Breast epithelium (tissue), 3 donors: ENCODE results near the gene LACTBL1.

ENCODE experiments used
- POLR2A ChIP-seq: fragments of 450-650 bp; IDR thresholded peaks from one replicate; pipeline ENCODE4 v1.6.1; 2016; ENCODE audit warnings: antibody characterized with exemption, mild to moderate bottlenecking, moderate library complexity
- TF ChIP-seq, protein P1 (sequence below), 3 donors: fragments of 450-650 bp; IDR thresholded peaks; one replicate each; pipeline ENCODE4 v1.5.1; 2016 to 2017; ENCODE audit warnings: antibody characterized with exemption in 3 of 3, mild to moderate bottlenecking in 3 of 3, moderate library complexity in 3 of 3

DNA sequence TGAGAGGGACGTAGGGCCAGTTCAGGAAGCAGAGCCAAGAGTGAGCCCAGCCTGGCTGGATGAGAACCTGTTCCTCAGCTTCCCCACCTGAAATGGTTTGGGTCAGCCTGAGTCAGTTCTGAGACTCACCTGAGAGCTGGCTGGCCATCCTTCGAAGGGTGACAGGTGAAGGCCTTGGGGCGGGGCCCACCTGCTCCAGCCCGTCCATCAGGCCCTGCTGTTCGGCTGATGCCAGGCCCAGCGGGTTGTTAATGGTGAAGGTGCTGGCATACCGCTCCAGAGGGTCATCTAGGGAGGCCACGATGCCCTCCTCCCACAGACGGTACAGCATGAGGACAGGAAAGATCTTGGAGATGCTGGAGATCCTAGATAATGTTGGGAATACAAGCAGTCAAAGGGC, 14.1 kb downstream of the LACTBL1 start:
- TF ChIP-seq, protein P1, sequence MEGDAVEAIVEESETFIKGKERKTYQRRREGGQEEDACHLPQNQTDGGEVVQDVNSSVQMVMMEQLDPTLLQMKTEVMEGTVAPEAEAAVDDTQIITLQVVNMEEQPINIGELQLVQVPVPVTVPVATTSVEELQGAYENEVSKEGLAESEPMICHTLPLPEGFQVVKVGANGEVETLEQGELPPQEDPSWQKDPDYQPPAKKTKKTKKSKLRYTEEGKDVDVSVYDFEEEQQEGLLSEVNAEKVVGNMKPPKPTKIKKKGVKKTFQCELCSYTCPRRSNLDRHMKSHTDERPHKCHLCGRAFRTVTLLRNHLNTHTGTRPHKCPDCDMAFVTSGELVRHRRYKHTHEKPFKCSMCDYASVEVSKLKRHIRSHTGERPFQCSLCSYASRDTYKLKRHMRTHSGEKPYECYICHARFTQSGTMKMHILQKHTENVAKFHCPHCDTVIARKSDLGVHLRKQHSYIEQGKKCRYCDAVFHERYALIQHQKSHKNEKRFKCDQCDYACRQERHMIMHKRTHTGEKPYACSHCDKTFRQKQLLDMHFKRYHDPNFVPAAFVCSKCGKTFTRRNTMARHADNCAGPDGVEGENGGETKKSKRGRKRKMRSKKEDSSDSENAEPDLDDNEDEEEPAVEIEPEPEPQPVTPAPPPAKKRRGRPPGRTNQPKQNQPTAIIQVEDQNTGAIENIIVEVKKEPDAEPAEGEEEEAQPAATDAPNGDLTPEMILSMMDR (IDR thresholded peaks at IDR 0.05), result no peak
- TF ChIP-seq POLR2A, result no peak
